GM13976 (cell line): ENCODE data around the gene COL4A6.

Experiments used
- DNase-seq: peaks from one replicate; pipeline ENCODE4 v3.0.0; 2012; ENCODE audit warnings: low spot score
- in situ Hi-C: fragments of 300-500 bp; cut with MboI; formaldehyde crosslinking; loops from one replicate; pipeline ENCODE4 v1.12.0; 2022; ENCODE audit warnings: low sequenced_read_pairs, mixed read lengths, inconsistent platforms; ENCODE audit not compliant: unreplicated experiment
- TF ChIP-seq, protein P1 (sequence below): IDR thresholded peaks from 2 replicates; pipeline ENCODE4 v1.5.1; 2012; ENCODE audit warnings: borderline replicate concordance, mild to moderate bottlenecking; ENCODE audit not compliant: insufficient read depth; ENCODE audit errors: extremely low read depth, missing control alignments, control extremely low read depth

The COL4A6 gene

DNA sequence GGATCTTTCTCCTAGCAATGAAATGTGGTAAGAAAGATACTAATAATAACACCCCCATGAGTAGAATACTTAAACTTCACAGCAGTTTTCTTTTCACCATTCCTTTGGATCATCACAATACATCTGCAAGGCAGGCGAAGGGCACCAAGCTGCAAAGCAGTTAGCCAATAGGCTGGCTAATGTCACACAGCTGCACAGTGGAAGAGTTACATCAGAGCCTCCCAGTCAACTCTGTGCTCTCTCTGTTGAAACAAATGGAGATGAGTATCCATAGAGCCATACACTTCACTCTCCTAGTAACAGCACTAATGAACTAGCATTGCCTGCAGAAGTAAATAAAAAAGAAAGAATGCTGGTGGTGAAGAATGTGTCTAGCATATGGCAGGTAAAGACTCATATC, 207.6 kb downstream of the COL4A6 start:
- TF ChIP-seq, protein P1, sequence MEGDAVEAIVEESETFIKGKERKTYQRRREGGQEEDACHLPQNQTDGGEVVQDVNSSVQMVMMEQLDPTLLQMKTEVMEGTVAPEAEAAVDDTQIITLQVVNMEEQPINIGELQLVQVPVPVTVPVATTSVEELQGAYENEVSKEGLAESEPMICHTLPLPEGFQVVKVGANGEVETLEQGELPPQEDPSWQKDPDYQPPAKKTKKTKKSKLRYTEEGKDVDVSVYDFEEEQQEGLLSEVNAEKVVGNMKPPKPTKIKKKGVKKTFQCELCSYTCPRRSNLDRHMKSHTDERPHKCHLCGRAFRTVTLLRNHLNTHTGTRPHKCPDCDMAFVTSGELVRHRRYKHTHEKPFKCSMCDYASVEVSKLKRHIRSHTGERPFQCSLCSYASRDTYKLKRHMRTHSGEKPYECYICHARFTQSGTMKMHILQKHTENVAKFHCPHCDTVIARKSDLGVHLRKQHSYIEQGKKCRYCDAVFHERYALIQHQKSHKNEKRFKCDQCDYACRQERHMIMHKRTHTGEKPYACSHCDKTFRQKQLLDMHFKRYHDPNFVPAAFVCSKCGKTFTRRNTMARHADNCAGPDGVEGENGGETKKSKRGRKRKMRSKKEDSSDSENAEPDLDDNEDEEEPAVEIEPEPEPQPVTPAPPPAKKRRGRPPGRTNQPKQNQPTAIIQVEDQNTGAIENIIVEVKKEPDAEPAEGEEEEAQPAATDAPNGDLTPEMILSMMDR, result no peak
- no peak for DNase-seq
- in situ Hi-C loops, result no loop called here

DNA sequence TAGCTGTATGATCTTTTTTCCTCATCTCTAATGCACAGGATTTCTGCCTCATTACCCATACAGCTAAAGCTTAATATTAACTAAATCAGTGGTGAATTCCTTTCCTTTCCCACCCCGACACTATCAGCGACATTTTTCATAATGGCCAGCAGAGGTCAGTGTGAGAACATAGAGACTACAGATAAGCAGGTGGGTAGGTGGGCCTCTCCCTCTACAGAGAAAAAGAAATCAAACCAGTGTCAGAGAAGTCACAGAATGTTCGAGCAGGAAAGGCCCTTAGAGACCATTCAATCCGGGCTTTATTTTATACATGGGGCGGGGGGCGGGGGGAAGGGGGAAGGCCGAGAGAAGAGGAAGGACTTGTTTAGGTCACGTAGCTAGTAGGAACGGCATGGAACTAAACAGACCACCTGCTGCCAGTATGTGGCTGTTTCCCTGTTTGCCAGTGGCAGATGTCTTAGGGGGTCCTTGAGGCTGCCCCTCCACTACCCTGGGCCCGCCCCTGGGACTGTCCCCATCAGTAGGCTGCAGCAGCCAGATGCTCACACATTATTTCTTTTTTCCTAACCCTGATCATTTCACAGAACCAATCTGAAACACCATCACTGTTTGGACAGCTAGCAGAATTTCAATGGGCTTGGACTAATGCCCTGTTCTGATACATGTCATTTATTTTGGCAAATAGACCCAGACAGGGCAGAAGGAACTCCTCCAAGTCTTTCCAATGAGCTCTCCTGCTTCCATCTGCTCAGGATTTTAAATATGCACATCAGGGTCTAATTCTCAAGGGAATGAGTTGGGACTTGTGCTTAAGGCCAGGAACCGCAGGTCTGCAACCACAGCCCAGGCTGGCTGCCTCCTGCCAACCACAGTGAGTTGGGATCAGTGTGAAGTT, 213.2 kb downstream of the COL4A6 start:
- TF ChIP-seq, protein P1, result peak; percentile 59
- peak; percentile 24 for DNase-seq
- in situ Hi-C loops, result no loop called here

DNA sequence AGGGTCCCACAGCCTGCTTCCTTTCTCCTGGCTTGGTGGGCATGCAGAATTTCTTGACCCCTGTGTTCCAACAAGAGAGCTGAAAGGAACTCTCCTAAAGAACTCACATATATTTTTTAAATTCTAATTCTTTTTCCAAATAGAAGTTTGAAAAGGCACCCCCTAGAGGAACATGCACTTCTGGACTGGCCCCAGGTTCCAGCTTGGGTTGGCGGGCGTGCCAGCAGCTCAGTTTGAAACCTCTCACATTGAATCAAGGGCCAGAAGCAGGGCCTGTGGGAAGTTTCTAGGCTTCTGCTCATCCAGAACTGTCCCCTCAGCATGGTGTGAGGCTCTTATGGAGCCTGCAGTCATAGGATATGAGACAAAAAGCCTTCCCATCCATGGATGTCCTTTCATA, 214.0 kb downstream of the COL4A6 start:
- DNase-seq, result no peak
- in situ Hi-C loops, result no loop called here
- TF ChIP-seq, protein P1, result no peak

DNA sequence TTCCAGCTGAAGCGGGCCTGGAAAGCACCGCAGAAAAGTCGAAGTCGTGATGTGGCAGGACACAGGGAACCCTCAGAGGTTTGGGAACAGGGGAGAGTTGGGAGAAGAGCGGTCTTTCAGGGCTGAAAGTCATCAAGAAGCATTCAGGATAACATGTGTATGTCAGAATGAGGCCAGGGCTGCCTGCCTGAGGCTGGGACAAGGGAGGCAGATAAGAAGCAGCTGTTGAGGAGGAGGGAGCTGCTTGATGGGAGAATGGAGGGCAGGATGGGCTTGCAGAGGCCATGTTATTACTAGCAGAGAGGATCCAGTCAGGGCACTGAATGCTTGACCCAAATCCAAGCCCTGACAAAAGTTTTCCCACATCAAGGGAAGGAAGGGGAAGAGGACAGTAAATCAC, 214.6 kb downstream of the COL4A6 start:
- DNase-seq, result no peak
- in situ Hi-C loops, result no loop called here
- TF ChIP-seq, protein P1, result no peak

DNA sequence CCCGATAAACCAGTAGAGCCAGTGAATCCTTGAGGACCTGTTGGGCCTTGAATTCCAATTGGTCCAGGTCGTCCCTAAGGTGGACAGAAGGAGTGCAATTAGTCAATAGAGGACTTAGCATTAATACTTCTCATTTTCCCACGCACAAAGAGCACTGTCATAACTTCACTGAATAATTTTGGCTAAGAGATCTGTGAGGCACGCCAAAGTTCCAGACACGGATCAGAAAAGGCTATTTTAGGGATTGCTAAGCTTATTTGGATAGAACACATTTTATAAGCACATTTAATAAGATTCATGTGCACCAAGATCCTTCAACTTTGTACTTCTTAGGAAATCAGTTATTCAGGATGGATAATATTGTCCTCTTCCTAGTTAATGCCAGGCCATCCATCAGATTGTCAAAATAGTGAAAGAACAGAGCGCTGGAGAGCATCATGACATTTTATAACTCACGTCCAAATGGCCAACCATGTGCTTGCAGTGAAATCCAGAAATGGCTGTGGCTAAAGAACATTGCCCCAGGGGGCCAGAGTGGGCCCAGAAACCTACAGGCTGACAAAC, 216.8 kb downstream of the COL4A6 start:
- no peak for DNase-seq
- TF ChIP-seq, protein P1, result no peak
- in situ Hi-C loops, result no loop called here

DNA sequence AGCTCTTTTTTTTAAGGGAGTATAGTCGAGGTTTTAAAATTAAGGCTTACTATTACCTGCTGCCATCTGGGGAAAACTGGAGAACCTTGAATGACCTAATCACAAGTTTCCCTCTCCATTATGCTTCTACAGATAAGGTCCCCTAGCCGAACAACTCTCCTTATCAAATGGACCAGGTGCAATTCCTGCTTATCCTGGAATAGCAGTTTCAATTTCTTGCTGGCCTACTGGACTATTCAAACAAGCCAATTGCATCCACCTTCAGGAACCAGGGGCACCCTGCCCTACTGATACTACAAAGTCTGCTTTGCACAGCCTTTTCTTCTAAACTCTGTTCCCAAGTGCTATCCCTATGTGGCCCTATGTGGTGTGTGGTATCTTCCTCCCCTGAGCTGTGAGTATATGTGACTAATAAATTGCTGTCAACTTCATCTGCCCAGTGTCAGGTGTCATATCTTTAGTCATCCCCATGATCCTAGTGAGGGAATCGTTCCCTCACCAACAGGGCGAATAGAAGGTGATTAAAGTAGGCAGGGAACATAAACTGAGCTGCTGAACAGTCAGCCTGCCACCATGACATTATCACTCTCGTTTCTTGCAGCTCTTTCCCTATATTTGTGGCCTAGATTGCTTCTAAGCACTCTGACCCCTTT, 218.1 kb downstream of the COL4A6 start:
- DNase-seq, result no peak
- TF ChIP-seq, protein P1, result no peak
- in situ Hi-C loops, result no loop called here
